Measurements from ENCODE around the gene SUSD6. TPM values are rescaled to one million over a fixed set of nuclear protein-coding genes. Genes with fewer than 3 reads are reported as not detected.

Gene SUSD6
- total RNA-seq, 4 donors from 2014 or later: 35.5 to 56.7 (median 51.0) TPM

GRCh38 chr14:69632164-69632563 lies 20.8 kb downstream of the SUSD6 start:
- no peak overlapping the region for H3K4me3 ChIP-seq (ENCODE audit: low read depth, poor library complexity, severe bottlenecking)
- 51 to 55% methylated on average over 4 of the region's 4 CpGs for WGBS, 2 donors
- DNase-seq (ENCODE audit: low spot score in 2 of 2): no peak
- no peak for TF ChIP-seq POLR2A (IDR thresholded peaks at IDR 0.05)
- TF ChIP-seq CTCF (IDR thresholded peaks at IDR 0.05): no peak
- intact Hi-C loops (cut with DNase I; ENCODE audit: low total_unique reads): no loop called here

- TF ChIP-seq POLR2A (IDR thresholded peaks at IDR 0.05) (no peak), CTCF (IDR thresholded peaks at IDR 0.05) (no peak)
- 82 to 85% methylated on average over 6 of the region's 6 CpGs for WGBS, 2 donors
- intact Hi-C loops (cut with DNase I; ENCODE audit: low total_unique reads): no loop called here
- H3K4me3 ChIP-seq (ENCODE audit: low read depth, poor library complexity, severe bottlenecking): no peak overlapping the region
- no peak for DNase-seq (ENCODE audit: low spot score in 2 of 2)
These were observed 21.3 kb downstream of the SUSD6 start for GRCh38 chr14:69632593-69633151.

- DNase-seq (ENCODE audit: low spot score in 2 of 2): no peak
- no peak for TF ChIP-seq POLR2A (IDR thresholded peaks at IDR 0.05)
- no peak for TF ChIP-seq CTCF (IDR thresholded peaks at IDR 0.05)
- 59 to 68% methylated on average over 3 to 4 of the region's 4 CpGs for WGBS, 2 donors
- no peak overlapping the region for H3K4me3 ChIP-seq (ENCODE audit: low read depth, poor library complexity, severe bottlenecking)
- intact Hi-C loops (cut with DNase I; ENCODE audit: low total_unique reads): no loop called here
These were observed 21.8 kb downstream of the SUSD6 start for GRCh38 chr14:69633238-69633637.

GRCh38 chr14:69635981-69636639 lies 24.7 kb downstream of the SUSD6 start:
- TF ChIP-seq CTCF (IDR thresholded peaks at IDR 0.05): no peak
- no peak for TF ChIP-seq POLR2A (IDR thresholded peaks at IDR 0.05)
- DNase-seq (ENCODE audit: low spot score in 2 of 2): no peak
- H3K4me3 ChIP-seq (ENCODE audit: low read depth, poor library complexity, severe bottlenecking): no peak overlapping the region
- WGBS, 2 donors: 52 to 55% methylated on average over 4 of the region's 4 CpGs
- intact Hi-C loops (cut with DNase I; ENCODE audit: low total_unique reads): no loop called here

GRCh38 chr14:69636718-69637480 lies 25.5 kb downstream of the SUSD6 start:
- H3K4me3 ChIP-seq (ENCODE audit: low read depth, poor library complexity, severe bottlenecking): no peak overlapping the region
- TF ChIP-seq CTCF (IDR thresholded peaks at IDR 0.05): no peak
- no peak for TF ChIP-seq POLR2A (IDR thresholded peaks at IDR 0.05)
- WGBS, 2 donors: 80 to 85% methylated on average over 7 of the region's 7 CpGs
- no peak for DNase-seq (ENCODE audit: low spot score in 2 of 2)
- intact Hi-C loops (cut with DNase I; ENCODE audit: low total_unique reads): no loop called here

Measured in lower leg skin (tissue), 4 donors.